ENCODE measurements around the gene CTDSPL.
A peak's percentile ranks its signal among the peaks of the same experiment; 100 is the strongest.
"Not testable (repeated sequence)": the region's sequence is repeated elsewhere in the genome, so short reads cannot be mapped to it uniquely, and the experiment has no call there.

The CTDSPL gene

GRCh38 chr3:38019658-38020341, 158.1 kb downstream of the CTDSPL start:
- DNase-seq (ENCODE audit: low read depth) = no peak

- DNase-seq (ENCODE audit: low read depth) = no peak
These were observed 158.7 kb downstream of the CTDSPL start for GRCh38 chr3:38020342-38020726.

- no peak for DNase-seq (ENCODE audit: low read depth)
These were observed 159.5 kb downstream of the CTDSPL start for GRCh38 chr3:38021196-38021595.

- DNase-seq (ENCODE audit: low read depth) = no peak
These were observed 160.6 kb downstream of the CTDSPL start for GRCh38 chr3:38022301-38022700.

- DNase-seq (ENCODE audit: low read depth) = no peak
These were observed 161.4 kb downstream of the CTDSPL start for GRCh38 chr3:38022896-38023709.

- no peak for DNase-seq (ENCODE audit: low read depth)
These were observed 165.2 kb downstream of the CTDSPL start for GRCh38 chr3:38026856-38027255.

GRCh38 chr3:38027466-38028465, 166.1 kb downstream of the CTDSPL start:
- no peak for DNase-seq (ENCODE audit: low read depth)

- DNase-seq (ENCODE audit: low read depth) = no peak
These were observed 167.1 kb downstream of the CTDSPL start for GRCh38 chr3:38028621-38029361.

GRCh38 chr3:38029400-38030125, 167.9 kb downstream of the CTDSPL start, which contains the start of gene PLCD1:
Gene PLCD1 (minus strand): TSS chr3:38029642. CDS start chr3:38029539, 103 bp downstream.
- DNase-seq (ENCODE audit: low read depth) = peak; percentile 60

GRCh38 chr3:38030126-38031021, 168.7 kb downstream of the CTDSPL start:
- DNase-seq (ENCODE audit: low read depth) = no peak

- peak; percentile 37 for DNase-seq (ENCODE audit: low read depth)
These were observed 169.6 kb downstream of the CTDSPL start for GRCh38 chr3:38031022-38031994.

GRCh38 chr3:38032328-38032865, 170.7 kb downstream of the CTDSPL start:
- no peak for DNase-seq (ENCODE audit: low read depth)

GRCh38 chr3:38033586-38033985, 171.9 kb downstream of the CTDSPL start:
- not testable (repeated sequence) for DNase-seq (ENCODE audit: low read depth)
